ENCODE results near the gene SRSF7.

DNA sequence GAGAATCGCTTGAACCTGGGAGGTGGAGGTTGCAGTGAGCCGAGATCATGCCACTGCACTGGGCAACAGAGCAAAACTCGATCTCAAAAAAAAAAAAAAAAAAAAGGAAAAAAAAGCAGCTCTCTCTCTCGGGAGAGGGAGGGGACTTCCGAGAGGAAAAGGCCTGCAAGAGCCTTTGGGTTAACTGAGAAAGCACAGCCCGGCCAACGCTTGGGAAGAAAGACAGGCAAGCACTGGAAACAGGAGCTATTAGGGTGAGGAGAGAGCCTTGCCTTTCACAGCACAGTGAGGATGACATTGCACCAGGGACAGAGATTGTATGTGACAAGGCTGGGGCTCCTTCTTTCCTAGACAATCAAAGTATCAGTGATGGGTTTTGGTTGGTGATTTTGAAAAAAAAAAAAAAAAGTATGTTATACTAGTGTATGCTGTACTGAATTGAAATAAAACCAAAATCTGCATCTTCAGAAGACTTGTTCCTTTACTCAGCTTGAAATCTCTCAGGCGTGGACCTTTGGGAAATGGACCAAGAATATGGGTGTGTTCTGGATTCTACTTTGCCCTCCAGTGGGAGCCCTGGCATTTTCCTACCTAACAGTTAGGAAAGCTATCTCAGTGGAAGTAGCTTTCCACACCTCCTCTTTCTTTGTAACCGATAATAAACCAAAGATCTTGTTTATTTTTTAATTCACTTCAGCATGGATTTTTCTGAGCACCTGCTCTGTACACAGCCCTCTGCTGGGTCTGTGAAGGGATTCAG is 16.7 kb downstream of the SRSF7 start:
- TF ChIP-seq POLR2A (IDR thresholded peaks at IDR 0.05) (no peak), POLR2AphosphoS5 (IDR thresholded peaks at IDR 0.05; ENCODE audit: insufficient read depth in 1 of 2, low read depth in 1 of 2) (no peak)
- TF ChIP-seq, protein P1, sequence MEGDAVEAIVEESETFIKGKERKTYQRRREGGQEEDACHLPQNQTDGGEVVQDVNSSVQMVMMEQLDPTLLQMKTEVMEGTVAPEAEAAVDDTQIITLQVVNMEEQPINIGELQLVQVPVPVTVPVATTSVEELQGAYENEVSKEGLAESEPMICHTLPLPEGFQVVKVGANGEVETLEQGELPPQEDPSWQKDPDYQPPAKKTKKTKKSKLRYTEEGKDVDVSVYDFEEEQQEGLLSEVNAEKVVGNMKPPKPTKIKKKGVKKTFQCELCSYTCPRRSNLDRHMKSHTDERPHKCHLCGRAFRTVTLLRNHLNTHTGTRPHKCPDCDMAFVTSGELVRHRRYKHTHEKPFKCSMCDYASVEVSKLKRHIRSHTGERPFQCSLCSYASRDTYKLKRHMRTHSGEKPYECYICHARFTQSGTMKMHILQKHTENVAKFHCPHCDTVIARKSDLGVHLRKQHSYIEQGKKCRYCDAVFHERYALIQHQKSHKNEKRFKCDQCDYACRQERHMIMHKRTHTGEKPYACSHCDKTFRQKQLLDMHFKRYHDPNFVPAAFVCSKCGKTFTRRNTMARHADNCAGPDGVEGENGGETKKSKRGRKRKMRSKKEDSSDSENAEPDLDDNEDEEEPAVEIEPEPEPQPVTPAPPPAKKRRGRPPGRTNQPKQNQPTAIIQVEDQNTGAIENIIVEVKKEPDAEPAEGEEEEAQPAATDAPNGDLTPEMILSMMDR (IDR thresholded peaks at IDR 0.05) = no peak
